Measurements from ENCODE around the gene RBM28. TPM values are rescaled to one million over a fixed set of nuclear protein-coding genes. Genes with fewer than 3 reads are reported as not detected.

RBM28 gene
- total and polyA plus RNA-seq, 10 of the 15 experiments (the other 5 are each of a cell fraction or from before 2014, with no cell fraction given): 14.3 to 50.4 (median 32.8) TPM

DNA sequence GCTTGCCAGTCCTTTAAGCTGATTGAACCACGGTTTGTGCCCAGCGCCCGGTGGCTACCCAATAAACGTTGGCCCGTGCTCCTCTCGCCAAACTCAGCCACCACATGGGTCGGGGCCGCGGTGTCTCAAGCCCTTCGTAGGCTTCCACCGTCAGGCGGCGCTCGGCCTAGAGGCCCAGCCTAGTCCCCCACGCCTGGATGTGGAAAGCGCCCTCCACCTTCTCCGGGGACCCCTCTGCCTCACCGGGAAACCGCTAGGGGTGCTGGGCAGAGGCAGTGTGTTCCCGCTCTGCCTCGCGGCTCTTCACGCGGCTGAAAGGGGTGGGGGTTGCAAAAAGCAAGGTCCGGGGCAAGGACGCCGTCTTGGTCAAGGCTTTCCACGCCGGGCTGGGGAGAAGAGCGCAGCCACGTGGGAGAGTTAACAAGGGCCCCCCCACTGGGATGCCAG, 72.9 kb downstream of the RBM28 start:
- H3K36me3 ChIP-seq (ENCODE audit: control insufficient read depth in 2 of 2, insufficient read depth in 2 of 2, low read length in 1 of 2): no peaks in the 10 kb centered on the region
- ChIA-PET SMC1A (ENCODE audit: uncharacterized antibody, unreplicated experiment) (no interaction called here), CTCF (no interaction called here), POLR2A (no interaction called here), RAD21 (ENCODE audit: unreplicated experiment) (no interaction called here)
- H3K27me3 ChIP-seq (replicated peaks in 1 of 2; ENCODE audit: control insufficient read depth in 2 of 2, insufficient read depth in 2 of 2, low read length in 1 of 2): peaks cover 0 to 2% of the 10 kb centered on the region in 2 experiments; a peak in 3 of 4 replicates
- FAIRE-seq: no peak
- H3K27ac ChIP-seq (ENCODE audit: control insufficient read depth, insufficient read depth): no peak overlapping the region
- TF ChIP-seq MXI1 (IDR thresholded peaks at IDR 0.05; ENCODE audit: low read depth, low read length) (no peak), STAT3 (IDR thresholded peaks at IDR 0.05; ENCODE audit: low read depth, low read length) (no peak), SIX5 (IDR thresholded peaks at IDR 0.05; ENCODE audit: low read depth, low read length, severe bottlenecking) (no peak), PAX8 (IDR thresholded peaks at IDR 0.05) (no peak), RELA (IDR thresholded peaks at IDR 0.05; ENCODE audit: borderline replicate concordance, partially characterized antibody) (no peak), CEBPB (IDR thresholded peaks at IDR 0.05; ENCODE audit: borderline replicate concordance in 1 of 2, low read depth in 2 of 2, low read length in 2 of 2) (no peak), SRF (IDR thresholded peaks at IDR 0.05; ENCODE audit: low read depth in 2 of 2, low read length in 2 of 2) (no peak), ZNF217 (IDR thresholded peaks at IDR 0.05) (no peak), NR2C1 (IDR thresholded peaks at IDR 0.05) (no peak), ZNF274 (IDR thresholded peaks at IDR 0.05; ENCODE audit: insufficient read depth, insufficient read length) (no peak), IKZF2 (IDR thresholded peaks at IDR 0.05) (no peak), TCF7 (IDR thresholded peaks at IDR 0.05; ENCODE audit: borderline replicate concordance) (no peak), ETV6 (conservative IDR thresholded peaks at IDR 0.05 in 1 of 2, IDR thresholded peaks at IDR 0.05 in 1 of 2; ENCODE audit: borderline replicate concordance in 1 of 2, low read depth in 1 of 2) (no peak)
- TF ChIP-seq, protein P1, sequence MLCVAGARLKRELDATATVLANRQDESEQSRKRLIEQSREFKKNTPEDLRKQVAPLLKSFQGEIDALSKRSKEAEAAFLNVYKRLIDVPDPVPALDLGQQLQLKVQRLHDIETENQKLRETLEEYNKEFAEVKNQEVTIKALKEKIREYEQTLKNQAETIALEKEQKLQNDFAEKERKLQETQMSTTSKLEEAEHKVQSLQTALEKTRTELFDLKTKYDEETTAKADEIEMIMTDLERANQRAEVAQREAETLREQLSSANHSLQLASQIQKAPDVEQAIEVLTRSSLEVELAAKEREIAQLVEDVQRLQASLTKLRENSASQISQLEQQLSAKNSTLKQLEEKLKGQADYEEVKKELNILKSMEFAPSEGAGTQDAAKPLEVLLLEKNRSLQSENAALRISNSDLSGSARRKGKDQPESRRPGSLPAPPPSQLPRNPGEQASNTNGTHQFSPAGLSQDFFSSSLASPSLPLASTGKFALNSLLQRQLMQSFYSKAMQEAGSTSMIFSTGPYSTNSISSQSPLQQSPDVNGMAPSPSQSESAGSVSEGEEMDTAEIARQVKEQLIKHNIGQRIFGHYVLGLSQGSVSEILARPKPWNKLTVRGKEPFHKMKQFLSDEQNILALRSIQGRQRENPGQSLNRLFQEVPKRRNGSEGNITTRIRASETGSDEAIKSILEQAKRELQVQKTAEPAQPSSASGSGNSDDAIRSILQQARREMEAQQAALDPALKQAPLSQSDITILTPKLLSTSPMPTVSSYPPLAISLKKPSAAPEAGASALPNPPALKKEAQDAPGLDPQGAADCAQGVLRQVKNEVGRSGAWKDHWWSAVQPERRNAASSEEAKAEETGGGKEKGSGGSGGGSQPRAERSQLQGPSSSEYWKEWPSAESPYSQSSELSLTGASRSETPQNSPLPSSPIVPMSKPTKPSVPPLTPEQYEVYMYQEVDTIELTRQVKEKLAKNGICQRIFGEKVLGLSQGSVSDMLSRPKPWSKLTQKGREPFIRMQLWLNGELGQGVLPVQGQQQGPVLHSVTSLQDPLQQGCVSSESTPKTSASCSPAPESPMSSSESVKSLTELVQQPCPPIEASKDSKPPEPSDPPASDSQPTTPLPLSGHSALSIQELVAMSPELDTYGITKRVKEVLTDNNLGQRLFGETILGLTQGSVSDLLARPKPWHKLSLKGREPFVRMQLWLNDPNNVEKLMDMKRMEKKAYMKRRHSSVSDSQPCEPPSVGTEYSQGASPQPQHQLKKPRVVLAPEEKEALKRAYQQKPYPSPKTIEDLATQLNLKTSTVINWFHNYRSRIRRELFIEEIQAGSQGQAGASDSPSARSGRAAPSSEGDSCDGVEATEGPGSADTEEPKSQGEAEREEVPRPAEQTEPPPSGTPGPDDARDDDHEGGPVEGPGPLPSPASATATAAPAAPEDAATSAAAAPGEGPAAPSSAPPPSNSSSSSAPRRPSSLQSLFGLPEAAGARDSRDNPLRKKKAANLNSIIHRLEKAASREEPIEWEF (IDR thresholded peaks at IDR 0.05; ENCODE audit: insufficient replicate concordance, low read depth, low read length): no peak
- TF ChIP-seq, protein P2, sequence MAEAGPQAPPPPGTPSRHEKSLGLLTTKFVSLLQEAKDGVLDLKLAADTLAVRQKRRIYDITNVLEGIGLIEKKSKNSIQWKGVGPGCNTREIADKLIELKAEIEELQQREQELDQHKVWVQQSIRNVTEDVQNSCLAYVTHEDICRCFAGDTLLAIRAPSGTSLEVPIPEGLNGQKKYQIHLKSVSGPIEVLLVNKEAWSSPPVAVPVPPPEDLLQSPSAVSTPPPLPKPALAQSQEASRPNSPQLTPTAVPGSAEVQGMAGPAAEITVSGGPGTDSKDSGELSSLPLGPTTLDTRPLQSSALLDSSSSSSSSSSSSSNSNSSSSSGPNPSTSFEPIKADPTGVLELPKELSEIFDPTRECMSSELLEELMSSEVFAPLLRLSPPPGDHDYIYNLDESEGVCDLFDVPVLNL (IDR thresholded peaks at IDR 0.05; ENCODE audit: low read depth, low read length): no peak
- no peak overlapping the region for H3K9ac ChIP-seq (ENCODE audit: control insufficient read depth, insufficient read depth, low read length)
- H3K79me2 ChIP-seq (ENCODE audit: control insufficient read depth, insufficient read depth, low read length): no peaks in the 10 kb centered on the region
- H3K4me2 ChIP-seq (ENCODE audit: control insufficient read depth, insufficient read depth): no peak overlapping the region
- DNase-seq (ENCODE audit: low read depth, low spot score): no peak
- H2AFZ ChIP-seq (ENCODE audit: control insufficient read depth, low read depth, low read length): no peak overlapping the region
- in situ Hi-C loops (cut with MboI) (no loop called here), intact Hi-C loops (cut with micrococcal nuclease; ENCODE audit: unreplicated experiment) (no loop called here)
- WGBS (ENCODE audit: insufficient coverage, insufficient replicate concordance, low lambda C conversion rate, missing lambda C conversion rate): 73% methylated on average over 30 of the region's 31 CpGs
- no peaks in the 10 kb centered on the region for H4K20me1 ChIP-seq (ENCODE audit: control insufficient read depth, insufficient read depth)
- H3K9me3 ChIP-seq (replicated peaks; ENCODE audit: control insufficient read depth, insufficient read depth, low read length): no peaks in the 10 kb centered on the region
- BruUV-seq (replicated peaks): no TSS peak
- ATAC-seq: no peak
- H3K4me1 ChIP-seq (ENCODE audit: control insufficient read depth, insufficient read depth, low read length): no peaks in the 10 kb centered on the region
- H3K4me3 ChIP-seq: no peak overlapping the region
